GM12878 (cell line): Measurements from ENCODE around the gene DNAJB6.

ENCODE experiments used
- EP300 ChIP-seq, 2 experiments: fragments of 150-350 bp in 1 of 2; IDR thresholded peaks; 2 replicates each; pipeline ENCODE4 v1.6.1; 2011 to 2012; ENCODE audit warnings: low read depth in 2 of 2, low read length in 2 of 2, borderline replicate concordance in 1 of 2, improper control_type of control experiment in 1 of 2, inconsistent platforms in 1 of 2; ENCODE audit not compliant: control insufficient read depth in 1 of 2
- JUND ChIP-seq: IDR thresholded peaks from 2 replicates; pipeline ENCODE4 v1.6.1; 2012; ENCODE audit warnings: low read depth, mild to moderate bottlenecking, low read length, improper control_type of control experiment, moderate library complexity
- POLR2A ChIP-seq: IDR thresholded peaks from 2 replicates; pipeline ENCODE4 v1.6.1; 2011; ENCODE audit warnings: low read depth, mild to moderate bottlenecking, low read length
- POLR2AphosphoS5 ChIP-seq: IDR thresholded peaks from 2 replicates; pipeline ENCODE4 v1.6.1; 2011; ENCODE audit warnings: mild to moderate bottlenecking, low read length, inconsistent platforms
- TF ChIP-seq, protein P1 (sequence below): IDR thresholded peaks from 2 replicates; pipeline ENCODE4 v1.6.1; 2012; ENCODE audit warnings: low read depth, low read length, improper control_type of control experiment

DNA sequence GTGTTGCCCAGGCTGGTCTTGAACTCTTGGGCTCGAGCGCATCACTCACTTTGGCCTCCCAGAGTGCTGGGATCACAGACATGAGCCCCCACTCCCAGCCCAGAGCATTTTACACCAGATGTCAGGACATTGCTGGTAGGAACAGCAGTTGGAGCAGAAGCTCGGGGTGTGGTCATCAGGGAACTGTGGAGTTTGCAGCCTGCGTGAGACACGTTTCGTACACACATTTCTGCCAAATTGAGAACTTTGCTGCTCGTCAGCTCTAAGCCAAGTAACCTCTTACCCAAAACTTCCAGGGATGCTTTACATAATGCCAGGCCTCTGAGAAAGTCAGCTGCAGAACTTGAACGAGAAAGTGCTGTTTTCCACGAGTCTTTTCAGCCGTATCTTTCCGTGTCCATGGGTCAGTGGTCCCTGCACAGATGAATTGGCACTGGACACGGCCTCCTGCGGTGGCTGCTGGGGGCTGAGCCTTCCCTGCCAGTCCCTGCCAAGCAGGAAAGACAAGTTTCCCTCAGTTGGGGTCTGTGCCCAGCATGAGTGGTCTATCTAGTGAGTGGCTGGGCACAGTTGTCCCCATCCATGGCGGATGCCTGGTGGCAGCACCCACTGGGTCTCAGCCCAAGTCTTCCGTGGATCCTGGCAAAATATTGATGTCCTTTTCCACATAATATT, 54.4 kb downstream of the DNAJB6 start:
- TF ChIP-seq JUND (no peak), EP300 (IDR thresholded peaks at IDR 0.05; ENCODE audit: borderline replicate concordance in 1 of 2, control insufficient read depth in 1 of 2, low read depth in 2 of 2, low read length in 2 of 2) (no peak), POLR2AphosphoS5 (no peak), POLR2A (no peak)
- TF ChIP-seq, protein P1, sequence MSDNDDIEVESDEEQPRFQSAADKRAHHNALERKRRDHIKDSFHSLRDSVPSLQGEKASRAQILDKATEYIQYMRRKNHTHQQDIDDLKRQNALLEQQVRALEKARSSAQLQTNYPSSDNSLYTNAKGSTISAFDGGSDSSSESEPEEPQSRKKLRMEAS = no peak
